WTC11 (cell line): ENCODE data around the gene ARID3B. TPM values are rescaled to one million over a fixed set of nuclear protein-coding genes. Genes with fewer than 3 reads are reported as not detected.

ENCODE experiments used
- ATAC-seq: fragments of 200-7000 bp; cut with Tn5 transposase; 2 replicates; pipeline ENCODE4 v1.10.0; 2021; ENCODE audit warnings: mild to moderate bottlenecking, moderate library complexity
- CTCF ChIA-PET: fragments of 300-600 bp; sonication (Branson Sonifier 250); formaldehyde crosslinking; loops from one replicate; lab custom pipeline; 2021; ENCODE audit warnings: antibody characterized with exemption; lab: Charles Lee
- POLR2A ChIA-PET: fragments of 350-600 bp; sonication (Branson Sonifier 250); formaldehyde crosslinking; loops from one replicate; lab custom pipeline; 2021; ENCODE audit warnings: antibody characterized with exemption; lab: Charles Lee
- DNase-seq: peaks from one replicate; pipeline ENCODE4 v3.0.0; 2021; ENCODE audit warnings: low spot score
- H3K27ac Mint-ChIP-seq: 2 replicates; pipeline ENCODE4 v1.8.0; 2021; ENCODE audit warnings: mixed read lengths
- H3K27me3 Mint-ChIP-seq: 2 replicates; pipeline ENCODE4 v1.8.0; 2021; ENCODE audit warnings: low read depth, mild to moderate bottlenecking, moderate library complexity, mixed read lengths
- H3K36me3 Mint-ChIP-seq: 2 replicates; pipeline ENCODE4 v1.8.0; 2021; ENCODE audit warnings: mixed read lengths
- H3K4me1 Mint-ChIP-seq: 2 replicates; pipeline ENCODE4 v1.8.0; 2022; ENCODE audit warnings: mixed read lengths
- H3K4me3 Mint-ChIP-seq: 2 replicates; pipeline ENCODE4 v1.8.0; 2021; ENCODE audit warnings: mild to moderate bottlenecking, moderate library complexity, mixed read lengths
- H3K9me3 Mint-ChIP-seq: 2 replicates; pipeline ENCODE4 v1.8.0; 2021; ENCODE audit warnings: mixed read lengths
- CREM ChIP-seq: sonication (generic); formaldehyde crosslinking; IDR thresholded peaks from 2 replicates; pipeline ENCODE4 v1.8.1; 2022; ENCODE audit warnings: mild to moderate bottlenecking, missing genetic modification reagents, moderate library complexity
- ELF4 ChIP-seq: sonication (generic); formaldehyde crosslinking; IDR thresholded peaks from 2 replicates; pipeline ENCODE4 v1.8.1; 2022; ENCODE audit warnings: low read depth, mild to moderate bottlenecking, moderate library complexity, missing genetic modification reagents
- EMX1 ChIP-seq: fragments of 250-450 bp; sonication (Bioruptor Pico); IDR thresholded peaks from 2 replicates; pipeline ENCODE4 v1.8.0; 2021; ENCODE audit warnings: mild to moderate bottlenecking
- FOXJ3 ChIP-seq: sonication (generic); formaldehyde crosslinking; IDR thresholded peaks from 2 replicates; pipeline ENCODE4 v1.9.0; 2021; ENCODE audit warnings: missing genetic modification reagents, mild to moderate bottlenecking, borderline replicate concordance
- FOXK1 ChIP-seq: sonication (generic); formaldehyde crosslinking; IDR thresholded peaks from 2 replicates; pipeline ENCODE4 v1.8.0; 2022; ENCODE audit warnings: mild to moderate bottlenecking, moderate library complexity, missing genetic modification reagents
- KAT7 ChIP-seq: sonication (generic); formaldehyde crosslinking; IDR thresholded peaks from 2 replicates; pipeline ENCODE4 v1.8.1; 2023; ENCODE audit warnings: missing genetic modification reagents, mild to moderate bottlenecking, borderline replicate concordance
- MXD4 ChIP-seq: fragments of 250-450 bp; sonication (Bioruptor Pico); IDR thresholded peaks from 2 replicates; pipeline ENCODE4 v1.8.0; 2021; ENCODE audit warnings: mild to moderate bottlenecking, moderate library complexity, borderline replicate concordance
- TP53 ChIP-seq: sonication (generic); formaldehyde crosslinking; IDR thresholded peaks from 2 replicates; pipeline ENCODE4 v1.8.1; 2023; ENCODE audit warnings: mild to moderate bottlenecking, missing genetic modification reagents
- ZBTB21 ChIP-seq: sonication (generic); formaldehyde crosslinking; IDR thresholded peaks from 2 replicates; pipeline ENCODE4 v1.8.1; 2023; ENCODE audit warnings: mild to moderate bottlenecking, missing genetic modification reagents, borderline replicate concordance
- ZNF671 ChIP-seq: fragments of 250-450 bp; sonication (Bioruptor Pico); IDR thresholded peaks from 2 replicates; pipeline ENCODE4 v1.8.0; 2021; ENCODE audit warnings: mild to moderate bottlenecking
- total RNA-seq: library from RNA; stranded (reverse); gene quantifications from 3 replicates; pipeline ENCODE4 v1.2.3, GENCODE V29; 2021
- TF ChIP-seq, protein P1 (sequence below): sonication (generic); formaldehyde crosslinking; IDR thresholded peaks from 2 replicates; pipeline ENCODE4 v1.8.1; 2023; ENCODE audit warnings: mild to moderate bottlenecking, missing genetic modification reagents, moderate library complexity
- TF ChIP-seq, protein P2 (sequence below): fragments of 250-450 bp; sonication (Bioruptor Pico); IDR thresholded peaks from 2 replicates; pipeline ENCODE4 v1.9.0; 2021; ENCODE audit warnings: moderate library complexity, mild to moderate bottlenecking, inconsistent platforms, borderline replicate concordance
- TF ChIP-seq, protein P3 (sequence below): fragments of 200-600 bp; IDR thresholded peaks from 2 replicates; pipeline ENCODE4 v1.8.0; 2022; ENCODE audit warnings: antibody characterized with exemption
- TF ChIP-seq, protein P4 (sequence below): sonication (generic); formaldehyde crosslinking; IDR thresholded peaks from 2 replicates; pipeline ENCODE4 v1.8.1; 2022; ENCODE audit warnings: missing genetic modification reagents, borderline replicate concordance
- TF ChIP-seq, protein P5 (sequence below): sonication (generic); formaldehyde crosslinking; IDR thresholded peaks from 2 replicates; pipeline ENCODE4 v1.8.1; 2022; ENCODE audit warnings: mild to moderate bottlenecking, missing genetic modification reagents, moderate library complexity, borderline replicate concordance
- TF ChIP-seq, protein P6 (sequence below): sonication (generic); formaldehyde crosslinking; IDR thresholded peaks from 2 replicates; pipeline ENCODE4 v1.8.1; 2022; ENCODE audit warnings: low read depth, mild to moderate bottlenecking, moderate library complexity, missing genetic modification reagents, borderline replicate concordance
- TF ChIP-seq, protein P7 (sequence below): sonication (generic); formaldehyde crosslinking; IDR thresholded peaks from 2 replicates; pipeline ENCODE4 v1.8.0; 2023; ENCODE audit warnings: missing genetic modification reagents
- TF ChIP-seq, protein P8 (sequence below): sonication (generic); formaldehyde crosslinking; IDR thresholded peaks from 2 replicates; pipeline ENCODE4 v1.8.1; 2022; ENCODE audit warnings: low read depth, missing genetic modification reagents, borderline replicate concordance

The ARID3B gene
- total RNA-seq, 1 experiment from 2014 or later, result 133 TPM

DNA sequence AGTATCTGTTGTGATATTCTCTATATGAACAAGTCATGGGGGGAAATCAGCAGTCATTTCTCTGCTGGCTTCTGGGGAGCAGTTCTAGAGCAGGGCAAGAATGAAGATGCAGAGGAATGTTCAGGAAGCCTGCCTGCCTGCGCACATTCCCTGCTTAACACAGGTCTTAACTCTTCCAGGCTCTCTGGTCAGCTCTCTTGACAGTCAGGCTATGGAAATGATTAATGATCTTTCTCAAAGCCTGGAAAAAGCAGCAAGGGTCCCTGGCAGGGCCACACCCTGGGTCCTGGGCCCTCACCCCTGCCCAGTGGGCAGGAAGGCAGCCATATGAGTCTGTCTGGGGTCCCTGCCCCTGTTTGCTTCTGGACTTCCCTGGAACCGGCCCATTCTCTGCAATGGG lies 43.2 kb downstream of the ARID3B start:
- Mint-ChIP-seq H3K4me3 (no peak overlapping the region), H3K4me1 (peaks cover 26% of the 10 kb centered on the region), H3K27ac (0 out of 2 replicates have a peak overlapping the region, but pooled peaks have one; percentile 51), H3K27me3 (no peaks in the 10 kb centered on the region), H3K9me3 (no peaks in the 10 kb centered on the region), H3K36me3 (peaks cover 36% of the 10 kb centered on the region)
- TF ChIP-seq EMX1, result no peak
- ChIA-PET POLR2A (no interaction called here), CTCF (interaction anchor here (1.3 kb wide), 1 partner anchor 95 kb away, joined by 4 read pairs; no protein-coding TSS in a partner anchor)
- ATAC-seq (no peak), DNase-seq (no peak)

DNA sequence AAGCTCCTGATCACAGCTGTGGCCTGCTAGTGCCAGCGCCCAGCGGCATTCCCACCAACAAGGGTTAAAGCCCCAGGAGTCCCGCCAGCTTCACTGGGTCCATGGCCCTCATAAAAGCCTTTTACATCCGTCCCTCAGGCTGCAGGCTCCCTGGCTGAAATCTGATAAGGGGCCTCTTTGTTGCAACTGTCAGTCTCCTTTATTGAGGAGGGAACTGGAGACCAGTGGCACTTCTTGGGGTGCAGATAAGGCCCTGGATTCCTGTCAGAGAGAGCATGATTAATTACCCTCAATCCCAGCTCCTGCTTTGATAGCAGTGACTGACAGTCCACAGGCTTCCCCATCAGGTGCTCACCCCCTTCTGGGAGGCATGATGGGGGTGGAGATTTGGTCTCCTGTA lies 43.8 kb downstream of the ARID3B start:
- no peaks in the 10 kb centered on the region for H3K27me3 Mint-ChIP-seq
- DNase-seq, result no peak
- H3K27ac Mint-ChIP-seq, result peak overlapping the region; percentile 51; the same call in 1 of the 2 replicates
- POLR2A ChIA-PET, result no interaction called here
- ATAC-seq, result no peak
- no peaks in the 10 kb centered on the region for H3K9me3 Mint-ChIP-seq
- CTCF ChIA-PET, result interaction anchor here (1.3 kb wide), 1 partner anchor 95 kb away, joined by 4 read pairs; no protein-coding TSS in a partner anchor
- peaks cover 28% of the 10 kb centered on the region for H3K4me1 Mint-ChIP-seq
- peaks cover 36% of the 10 kb centered on the region for H3K36me3 Mint-ChIP-seq
- TF ChIP-seq, protein P1, sequence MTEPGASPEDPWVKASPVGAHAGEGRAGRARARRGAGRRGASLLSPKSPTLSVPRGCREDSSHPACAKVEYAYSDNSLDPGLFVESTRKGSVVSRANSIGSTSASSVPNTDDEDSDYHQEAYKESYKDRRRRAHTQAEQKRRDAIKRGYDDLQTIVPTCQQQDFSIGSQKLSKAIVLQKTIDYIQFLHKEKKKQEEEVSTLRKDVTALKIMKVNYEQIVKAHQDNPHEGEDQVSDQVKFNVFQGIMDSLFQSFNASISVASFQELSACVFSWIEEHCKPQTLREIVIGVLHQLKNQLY, result no peak
- TF ChIP-seq ZBTB21 (CRISPR knock-in tag), result no peak
- TF ChIP-seq, protein P2, sequence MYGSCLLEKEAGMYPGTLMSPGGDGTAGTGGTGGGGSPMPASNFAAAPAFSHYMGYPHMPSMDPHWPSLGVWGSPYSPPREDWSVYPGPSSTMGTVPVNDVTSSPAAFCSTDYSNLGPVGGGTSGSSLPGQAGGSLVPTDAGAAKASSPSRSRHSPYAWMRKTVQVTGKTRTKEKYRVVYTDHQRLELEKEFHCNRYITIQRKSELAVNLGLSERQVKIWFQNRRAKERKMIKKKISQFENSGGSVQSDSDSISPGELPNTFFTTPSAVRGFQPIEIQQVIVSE (CRISPR knock-in tag), result no peak
- TF ChIP-seq CREM (CRISPR knock-in tag), result no peak
- TF ChIP-seq, protein P3, sequence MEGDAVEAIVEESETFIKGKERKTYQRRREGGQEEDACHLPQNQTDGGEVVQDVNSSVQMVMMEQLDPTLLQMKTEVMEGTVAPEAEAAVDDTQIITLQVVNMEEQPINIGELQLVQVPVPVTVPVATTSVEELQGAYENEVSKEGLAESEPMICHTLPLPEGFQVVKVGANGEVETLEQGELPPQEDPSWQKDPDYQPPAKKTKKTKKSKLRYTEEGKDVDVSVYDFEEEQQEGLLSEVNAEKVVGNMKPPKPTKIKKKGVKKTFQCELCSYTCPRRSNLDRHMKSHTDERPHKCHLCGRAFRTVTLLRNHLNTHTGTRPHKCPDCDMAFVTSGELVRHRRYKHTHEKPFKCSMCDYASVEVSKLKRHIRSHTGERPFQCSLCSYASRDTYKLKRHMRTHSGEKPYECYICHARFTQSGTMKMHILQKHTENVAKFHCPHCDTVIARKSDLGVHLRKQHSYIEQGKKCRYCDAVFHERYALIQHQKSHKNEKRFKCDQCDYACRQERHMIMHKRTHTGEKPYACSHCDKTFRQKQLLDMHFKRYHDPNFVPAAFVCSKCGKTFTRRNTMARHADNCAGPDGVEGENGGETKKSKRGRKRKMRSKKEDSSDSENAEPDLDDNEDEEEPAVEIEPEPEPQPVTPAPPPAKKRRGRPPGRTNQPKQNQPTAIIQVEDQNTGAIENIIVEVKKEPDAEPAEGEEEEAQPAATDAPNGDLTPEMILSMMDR, result no peak
- no peak overlapping the region for H3K4me3 Mint-ChIP-seq

DNA sequence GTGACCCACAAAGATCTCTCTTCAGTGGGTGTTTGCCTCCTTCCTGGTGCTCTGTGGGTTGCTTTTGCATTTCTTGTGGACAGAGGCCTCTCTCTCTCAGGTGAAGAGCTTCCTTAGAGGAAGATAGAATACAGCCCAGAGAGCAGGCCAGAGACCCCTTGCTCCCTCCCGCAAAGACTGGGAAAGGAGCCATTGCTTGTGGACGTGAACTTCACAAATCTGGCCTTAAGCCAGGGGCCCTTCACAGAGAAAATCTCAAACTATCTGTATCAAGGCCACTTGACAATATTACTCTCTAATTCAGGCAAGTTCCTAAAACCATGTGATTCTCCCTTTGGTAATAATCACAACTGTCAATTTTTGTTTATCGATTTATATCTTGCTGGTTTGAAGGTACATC lies 44.2 kb downstream of the ARID3B start:
- ATAC-seq (no peak), DNase-seq (no peak)
- Mint-ChIP-seq H3K9me3 (no peaks in the 10 kb centered on the region), H3K27me3 (no peaks in the 10 kb centered on the region), H3K4me3 (no peak overlapping the region), H3K27ac (no peak overlapping the region), H3K4me1 (peaks cover 28% of the 10 kb centered on the region), H3K36me3 (peaks cover 40% of the 10 kb centered on the region)
- ChIA-PET CTCF (interaction anchor here (1.3 kb wide), 1 partner anchor 96 kb away, joined by 4 read pairs; no protein-coding TSS in a partner anchor), POLR2A (no interaction called here)
- TF ChIP-seq TP53 (no peak), ELF4 (CRISPR knock-in tag) (no peak)
- TF ChIP-seq, protein P1, result no peak
- TF ChIP-seq, protein P4, sequence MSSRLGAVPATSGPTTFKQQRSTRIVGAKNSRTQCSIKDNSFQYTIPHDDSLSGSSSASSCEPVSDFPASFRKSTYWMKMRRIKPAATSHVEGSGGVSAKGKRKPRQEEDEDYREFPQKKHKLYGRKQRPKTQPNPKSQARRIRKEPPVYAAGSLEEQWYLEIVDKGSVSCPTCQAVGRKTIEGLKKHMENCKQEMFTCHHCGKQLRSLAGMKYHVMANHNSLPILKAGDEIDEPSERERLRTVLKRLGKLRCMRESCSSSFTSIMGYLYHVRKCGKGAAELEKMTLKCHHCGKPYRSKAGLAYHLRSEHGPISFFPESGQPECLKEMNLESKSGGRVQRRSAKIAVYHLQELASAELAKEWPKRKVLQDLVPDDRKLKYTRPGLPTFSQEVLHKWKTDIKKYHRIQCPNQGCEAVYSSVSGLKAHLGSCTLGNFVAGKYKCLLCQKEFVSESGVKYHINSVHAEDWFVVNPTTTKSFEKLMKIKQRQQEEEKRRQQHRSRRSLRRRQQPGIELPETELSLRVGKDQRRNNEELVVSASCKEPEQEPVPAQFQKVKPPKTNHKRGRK (CRISPR knock-in tag), result no peak

DNA sequence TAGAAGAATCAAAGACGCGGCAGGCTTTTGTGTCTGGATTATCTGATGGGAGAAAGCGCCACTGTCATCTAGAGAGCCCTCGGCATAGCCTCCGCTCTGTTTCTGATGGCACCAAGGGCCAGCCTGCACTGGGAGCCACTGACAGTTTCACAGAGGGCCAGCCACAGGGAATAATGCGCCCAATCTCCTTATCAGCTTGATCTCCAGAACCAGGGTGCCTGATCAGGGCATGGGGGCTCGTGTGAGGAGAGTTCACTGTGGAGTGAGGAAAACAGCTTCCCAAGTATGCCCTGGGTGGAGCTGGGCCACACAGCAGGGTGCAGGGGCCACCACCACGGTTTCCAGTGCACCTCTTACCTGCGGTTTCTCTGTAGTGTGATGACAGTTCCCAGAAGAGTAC lies 44.8 kb downstream of the ARID3B start:
- Mint-ChIP-seq H3K9me3 (no peaks in the 10 kb centered on the region), H3K27ac (peak overlapping the region; percentile 41; the same call in 1 of the 2 replicates), H3K4me3 (no peak overlapping the region), H3K4me1 (peaks cover 28% of the 10 kb centered on the region), H3K27me3 (no peaks in the 10 kb centered on the region), H3K36me3 (peaks cover 46% of the 10 kb centered on the region)
- ChIA-PET POLR2A (no interaction called here), CTCF (no interaction called here)
- DNase-seq, result no peak
- ATAC-seq, result no peak
- TF ChIP-seq KAT7 (CRISPR knock-in tag), result no peak
- TF ChIP-seq, protein P5, sequence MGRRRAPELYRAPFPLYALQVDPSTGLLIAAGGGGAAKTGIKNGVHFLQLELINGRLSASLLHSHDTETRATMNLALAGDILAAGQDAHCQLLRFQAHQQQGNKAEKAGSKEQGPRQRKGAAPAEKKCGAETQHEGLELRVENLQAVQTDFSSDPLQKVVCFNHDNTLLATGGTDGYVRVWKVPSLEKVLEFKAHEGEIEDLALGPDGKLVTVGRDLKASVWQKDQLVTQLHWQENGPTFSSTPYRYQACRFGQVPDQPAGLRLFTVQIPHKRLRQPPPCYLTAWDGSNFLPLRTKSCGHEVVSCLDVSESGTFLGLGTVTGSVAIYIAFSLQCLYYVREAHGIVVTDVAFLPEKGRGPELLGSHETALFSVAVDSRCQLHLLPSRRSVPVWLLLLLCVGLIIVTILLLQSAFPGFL (CRISPR knock-in tag), result no peak
- no peak for TF ChIP-seq MXD4 (CRISPR knock-in tag)
- TF ChIP-seq, protein P6, sequence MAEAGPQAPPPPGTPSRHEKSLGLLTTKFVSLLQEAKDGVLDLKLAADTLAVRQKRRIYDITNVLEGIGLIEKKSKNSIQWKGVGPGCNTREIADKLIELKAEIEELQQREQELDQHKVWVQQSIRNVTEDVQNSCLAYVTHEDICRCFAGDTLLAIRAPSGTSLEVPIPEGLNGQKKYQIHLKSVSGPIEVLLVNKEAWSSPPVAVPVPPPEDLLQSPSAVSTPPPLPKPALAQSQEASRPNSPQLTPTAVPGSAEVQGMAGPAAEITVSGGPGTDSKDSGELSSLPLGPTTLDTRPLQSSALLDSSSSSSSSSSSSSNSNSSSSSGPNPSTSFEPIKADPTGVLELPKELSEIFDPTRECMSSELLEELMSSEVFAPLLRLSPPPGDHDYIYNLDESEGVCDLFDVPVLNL (CRISPR knock-in tag), result no peak
- TF ChIP-seq ZNF671, result no peak
- TF ChIP-seq FOXJ3 (CRISPR knock-in tag), result no peak
- TF ChIP-seq, protein P7, sequence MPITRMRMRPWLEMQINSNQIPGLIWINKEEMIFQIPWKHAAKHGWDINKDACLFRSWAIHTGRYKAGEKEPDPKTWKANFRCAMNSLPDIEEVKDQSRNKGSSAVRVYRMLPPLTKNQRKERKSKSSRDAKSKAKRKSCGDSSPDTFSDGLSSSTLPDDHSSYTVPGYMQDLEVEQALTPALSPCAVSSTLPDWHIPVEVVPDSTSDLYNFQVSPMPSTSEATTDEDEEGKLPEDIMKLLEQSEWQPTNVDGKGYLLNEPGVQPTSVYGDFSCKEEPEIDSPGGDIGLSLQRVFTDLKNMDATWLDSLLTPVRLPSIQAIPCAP (CRISPR knock-in tag), result no peak
- TF ChIP-seq, protein P8, sequence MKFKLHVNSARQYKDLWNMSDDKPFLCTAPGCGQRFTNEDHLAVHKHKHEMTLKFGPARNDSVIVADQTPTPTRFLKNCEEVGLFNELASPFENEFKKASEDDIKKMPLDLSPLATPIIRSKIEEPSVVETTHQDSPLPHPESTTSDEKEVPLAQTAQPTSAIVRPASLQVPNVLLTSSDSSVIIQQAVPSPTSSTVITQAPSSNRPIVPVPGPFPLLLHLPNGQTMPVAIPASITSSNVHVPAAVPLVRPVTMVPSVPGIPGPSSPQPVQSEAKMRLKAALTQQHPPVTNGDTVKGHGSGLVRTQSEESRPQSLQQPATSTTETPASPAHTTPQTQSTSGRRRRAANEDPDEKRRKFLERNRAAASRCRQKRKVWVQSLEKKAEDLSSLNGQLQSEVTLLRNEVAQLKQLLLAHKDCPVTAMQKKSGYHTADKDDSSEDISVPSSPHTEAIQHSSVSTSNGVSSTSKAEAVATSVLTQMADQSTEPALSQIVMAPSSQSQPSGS (CRISPR knock-in tag), result no peak
- TF ChIP-seq FOXK1 (CRISPR knock-in tag), result no peak
